ENCODE measurements around the gene LRP1B.

DNA sequence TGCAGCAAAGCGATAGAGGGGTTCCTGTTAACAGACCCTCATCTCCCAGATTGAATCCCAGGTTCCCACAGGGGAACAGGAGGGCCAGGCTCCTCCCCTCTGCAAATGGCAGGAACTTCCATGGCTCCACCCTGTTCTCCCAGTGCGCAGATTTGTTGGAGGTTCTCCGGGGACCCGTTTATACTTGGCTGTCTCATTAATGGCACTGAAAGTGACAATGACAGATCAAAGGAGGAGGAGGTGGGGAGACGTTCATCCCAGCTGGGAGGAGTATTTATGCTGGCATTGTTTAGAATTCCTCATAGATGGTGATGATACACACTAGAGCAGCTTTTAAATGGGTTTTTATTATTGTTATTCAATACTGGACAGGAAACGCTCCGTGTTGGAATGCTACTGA lies 186.9 kb downstream of the LRP1B start:
- TF ChIP-seq CTCF (IDR thresholded peaks at IDR 0.05; ENCODE audit: low read length), result no peak
- no peak for TF ChIP-seq EZH2 (IDR thresholded peaks at IDR 0.05; ENCODE audit: borderline replicate concordance, low read length)
